K562 (cell line): Measurements from ENCODE around the gene UBE2L6. TPM values are rescaled to one million over a fixed set of nuclear protein-coding genes. Genes with fewer than 3 reads are reported as not detected.

ENCODE experiments used
- ATF3 ChIP-seq, 2 experiments: fragments of 450-650 bp in 1 of 2; sonication (generic) in 1 of 2; formaldehyde crosslinking in 1 of 2; IDR thresholded peaks in 1 of 2; conservative IDR thresholded peaks in 1 of 2; 2 replicates each; pipeline versions ENCODE4 v1.6.1 to v1.8.1; 2016 to 2023; ENCODE audit warnings: mild to moderate bottlenecking in 2 of 2, moderate library complexity in 2 of 2, inconsistent platforms in 1 of 2, missing genetic modification reagents in 1 of 2
- BACH1 ChIP-seq: fragments of 200-800 bp; sonication (Bioruptor generic); IDR thresholded peaks from 2 replicates; pipeline ENCODE4 v1.6.1; 2016; ENCODE audit warnings: missing genetic modification characterization, missing compliant biosample characterization
- BRD4 ChIP-seq: fragments of 200-600 bp; sonication (generic); IDR thresholded peaks from 2 replicates; pipeline ENCODE4 v1.6.1; 2017; ENCODE audit warnings: inconsistent platforms
- CBX3 ChIP-seq, 2 experiments: IDR thresholded peaks; 1 replicate in 1 of 2; 2 replicates in 1 of 2; pipeline ENCODE4 v1.6.1; 2012; ENCODE audit warnings: inconsistent platforms in 2 of 2, low read length in 2 of 2, borderline replicate concordance in 1 of 2, control low read depth in 1 of 2
- CCAR2 ChIP-seq: fragments of 200-400 bp; formaldehyde crosslinking; IDR thresholded peaks from 2 replicates; pipeline ENCODE4 v1.6.1; 2017; ENCODE audit warnings: mild to moderate bottlenecking, low read depth, low read length
- CREB3L1 ChIP-seq: fragments of 450-650 bp; IDR thresholded peaks from 2 replicates; pipeline ENCODE4 v1.6.1; 2014; ENCODE audit warnings: low read depth, mild to moderate bottlenecking, moderate library complexity, borderline replicate concordance
- E2F8 ChIP-seq: fragments of 450-650 bp; IDR thresholded peaks from 2 replicates; pipeline ENCODE4 v1.7.1; 2018; ENCODE audit warnings: mild to moderate bottlenecking, low read depth; ENCODE audit not compliant: partially characterized antibody
- ETV6 ChIP-seq, 3 experiments: fragments of 150-350 bp in 1 of 3; sonication (generic) in 1 of 3; formaldehyde crosslinking in 1 of 3; IDR thresholded peaks; 2 replicates each; pipeline versions ENCODE4 v1.6.1 to v1.8.0; 2014 to 2022; ENCODE audit warnings: borderline replicate concordance in 2 of 3, low read depth in 2 of 3, antibody characterized with exemption in 1 of 3, low read length in 1 of 3, mild to moderate bottlenecking in 1 of 3, missing genetic modification reagents in 1 of 3
- FOXM1 ChIP-seq, 2 experiments: fragments of 450-650 bp in 1 of 2; sonication (generic) in 1 of 2; formaldehyde crosslinking in 1 of 2; IDR thresholded peaks; 2 replicates each; pipeline versions ENCODE4 v1.6.1 to v1.9.0; 2017 to 2022; ENCODE audit warnings: low read depth in 2 of 2, mild to moderate bottlenecking in 2 of 2, missing genetic modification reagents in 1 of 2, moderate library complexity in 1 of 2
- GABPB1 ChIP-seq: sonication (generic); formaldehyde crosslinking; IDR thresholded peaks from 2 replicates; pipeline ENCODE4 v1.8.0; 2022; ENCODE audit warnings: mild to moderate bottlenecking, missing genetic modification reagents
- HDAC2 ChIP-seq: fragments of 450-650 bp; IDR thresholded peaks from 2 replicates; pipeline ENCODE4 v1.6.1; 2016; ENCODE audit warnings: mild to moderate bottlenecking
- HNRNPK ChIP-seq: fragments of 200-400 bp; formaldehyde crosslinking; IDR thresholded peaks from one replicate; pipeline ENCODE4 v1.6.1; 2018; ENCODE audit warnings: mild to moderate bottlenecking, low read depth, low read length; ENCODE audit not compliant: poor library complexity, severe bottlenecking
- ILK ChIP-seq: fragments of 450-650 bp; IDR thresholded peaks from 2 replicates; pipeline ENCODE4 v1.6.1; 2016; ENCODE audit warnings: missing genetic modification characterization, low read depth, mild to moderate bottlenecking, missing compliant biosample characterization, moderate library complexity, borderline replicate concordance
- KLF1 ChIP-seq: fragments of 450-650 bp; IDR thresholded peaks from 2 replicates; pipeline ENCODE4 v1.6.1; 2016; ENCODE audit warnings: missing genetic modification characterization, missing compliant biosample characterization
- NEUROD1 ChIP-seq: fragments of 150-350 bp; IDR thresholded peaks from 2 replicates; pipeline ENCODE4 v1.6.1; 2014; ENCODE audit warnings: borderline replicate concordance, low read length, low read depth; ENCODE audit not compliant: partially characterized antibody
- POU5F1 ChIP-seq: fragments of 150-350 bp; IDR thresholded peaks from 2 replicates; pipeline ENCODE4 v1.6.1; 2014; ENCODE audit warnings: borderline replicate concordance, low read length, low read depth, mild to moderate bottlenecking; ENCODE audit not compliant: partially characterized antibody
- SMAD1 ChIP-seq: fragments of 150-350 bp; IDR thresholded peaks from 2 replicates; pipeline ENCODE4 v1.6.1; 2014; ENCODE audit warnings: low read length, low read depth; ENCODE audit not compliant: partially characterized antibody
- TEAD1 ChIP-seq, 2 experiments: fragments of 450-650 bp in 1 of 2; sonication (generic) in 1 of 2; formaldehyde crosslinking; IDR thresholded peaks; 2 replicates each; pipeline versions ENCODE4 v1.4.0 to v1.8.0; 2020 to 2022; ENCODE audit warnings: mild to moderate bottlenecking in 2 of 2, missing genetic modification reagents in 1 of 2
- XRCC4 ChIP-seq: IDR thresholded peaks from one replicate; pipeline ENCODE4 v1.6.1; 2011; ENCODE audit not compliant: insufficient read depth, insufficient read length; ENCODE audit errors: extremely low read depth
- ZNF830 ChIP-seq: fragments of 250-450 bp; sonication (Bioruptor Pico); IDR thresholded peaks from 2 replicates; pipeline ENCODE4 v1.5.0; 2021; ENCODE audit warnings: mild to moderate bottlenecking
- polyA plus RNA-seq, 8 experiments: library from polyadenylated mRNA; depleted of rRNA in 4 of 8; stranded (reverse) in 5 of 8; unstranded in 3 of 8; fragments of >200 nt; fragmentation: Nextera tagmentation in 2 of 8; fragmentation: Illumina TruSeq in 1 of 8; extraction: Ambion mirVana in 2 of 8; extraction: Trizol in 1 of 8; gene quantifications; 2 replicates each; pipeline versions ENCODE4 v1.2.1 to v1.2.3, GENCODE V29; 2011 to 2014; ENCODE audit warnings: inconsistent platforms in 1 of 8, missing spikeins in 1 of 8
- total RNA-seq, 7 experiments: library from RNA; depleted of rRNA in 6 of 7; stranded (reverse); fragments of >200 nt in 6 of 7; fragmentation: Illumina TruSeq in 2 of 7; extraction: Trizol in 2 of 7; gene quantifications; 2 replicates each; pipeline versions ENCODE4 v1.2.1 to v1.2.3, GENCODE V29; 2011 to 2021; ENCODE audit warnings: low replicate concordance in 1 of 7

Gene UBE2L6
- total and polyA plus RNA-seq, 9 of the 15 experiments (the other 6 are each of a cell fraction or from before 2014, with no cell fraction given): 5.9 to 24.9 (median 9.7) TPM

- TF ChIP-seq XRCC4 (no peak), FOXM1 (IDR thresholded peaks at IDR 0.05; ENCODE audit: low read depth) (no peak), FOXM1 (CRISPR knock-in tag; IDR thresholded peaks at IDR 0.05; ENCODE audit: low read depth) (no peak), GABPB1 (CRISPR knock-in tag) (no peak; the same call in 1 of the 2 replicates), BACH1 (tag) (no peak), CBX3 (IDR thresholded peaks at IDR 0.05; ENCODE audit: borderline replicate concordance in 1 of 2, low read length in 2 of 2) (peak in 1 of 2 experiments; percentile 59; a peak in 1 of 3 replicates), E2F8 (no peak), POU5F1 (no peak), ETV6 (IDR thresholded peaks at IDR 0.05; ENCODE audit: borderline replicate concordance in 1 of 2, low read depth in 2 of 2, low read length in 1 of 2) (no peak), ETV6 (CRISPR knock-in tag; IDR thresholded peaks at IDR 0.05; ENCODE audit: borderline replicate concordance) (0 out of 2 replicates have a peak, but pooled peaks have one; percentile 10), CCAR2 (no peak), KLF1 (tag) (0 out of 2 replicates have a peak, but pooled peaks have one; percentile 29), NEUROD1 (no peak), ZNF830 (CRISPR knock-in tag) (no peak), HNRNPK (no peak), CREB3L1 (peak; percentile 85; the same call in 1 of the 2 replicates), BRD4 (no peak), ILK (tag) (no peak), TEAD1 (CRISPR knock-in tag; IDR thresholded peaks at IDR 0.05) (no peak), SMAD1 (no peak), HDAC2 (0 out of 2 replicates have a peak, but pooled peaks have one; percentile 25), ATF3 (IDR thresholded peaks at IDR 0.05) (no peak), ATF3 (CRISPR knock-in tag; conservative IDR thresholded peaks at IDR 0.05) (no peak)
Observed at GRCh38 chr11:57514538-57515331, 52.7 kb downstream of the UBE2L6 start (continued).
